ENCODE results near the gene KIF26B. TPM values are rescaled to one million over a fixed set of nuclear protein-coding genes. Genes with fewer than 3 reads are reported as not detected.
A peak's percentile ranks its signal among the peaks of the same experiment; 100 is the strongest.

Gene KIF26B
- polyA plus RNA-seq, 1 of the 3 experiments (the other 2 are of a cell fraction): 2.6 TPM

DNA sequence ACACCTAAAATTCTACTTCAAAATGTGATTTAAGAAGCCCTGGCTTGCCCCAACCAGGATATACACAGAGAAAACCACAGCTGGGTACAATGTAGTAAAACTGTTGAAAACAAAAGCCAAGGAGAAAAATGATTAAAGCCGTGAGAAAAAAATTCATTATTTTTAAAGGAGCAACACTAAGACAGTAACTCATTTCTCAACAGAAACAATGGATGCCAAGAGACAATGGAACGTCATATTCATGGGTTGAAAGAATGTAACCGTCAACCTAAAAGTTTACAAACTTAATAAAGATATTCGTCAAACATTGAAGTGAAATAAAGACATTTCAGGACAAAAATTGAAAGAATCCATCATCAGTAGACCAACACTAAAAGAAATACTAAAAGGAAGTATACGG is 340.9 kb downstream of the KIF26B start:
- Histone ChIP-seq H3K27ac (ENCODE audit: low read depth in 2 of 2, low read length in 1 of 2) (no peak overlapping the region), H3K27me3 (ENCODE audit: insufficient read depth) (no peaks in the 10 kb centered on the region), H3K79me2 (ENCODE audit: insufficient read depth) (no peaks in the 10 kb centered on the region), H3K4me1 (ENCODE audit: control insufficient read depth in 1 of 2, insufficient read depth in 2 of 2, low read depth in 1 of 2, low read length in 1 of 2) (peaks cover 0 to 9% of the 10 kb centered on the region in 2 experiments; a peak in 1 of 4 replicates), H2AFZ (ENCODE audit: low read depth) (no peak overlapping the region), H3K9me3 (0 out of 2 replicates have a peak, but pooled peaks cover 5% of the 10 kb centered on the region), H3K9me2 (no peaks in the 10 kb centered on the region), H3K36me3 (replicated peaks in 1 of 2; ENCODE audit: control insufficient read depth in 1 of 2, insufficient read depth in 2 of 2, low read length in 1 of 2) (peaks cover 0 to 7% of the 10 kb centered on the region in 2 experiments), H3F3A (replicated peaks; ENCODE audit: insufficient read depth) (peaks cover 8% of the 10 kb centered on the region), H3K9ac (no peak overlapping the region), H3K4me2 (no peak overlapping the region), H4K20me1 (ENCODE audit: insufficient read depth) (0 out of 2 replicates have a peak, but pooled peaks cover 3% of the 10 kb centered on the region), H3K4me3 (ENCODE audit: low read depth in 2 of 2, low read length in 1 of 2) (no peak overlapping the region; a peak in 1 of 4 replicates)
- TF ChIP-seq ELF1 (IDR thresholded peaks at IDR 0.05): no peak
- TF ChIP-seq MEF2A (IDR thresholded peaks at IDR 0.05; ENCODE audit: borderline replicate concordance, low read depth): no peak
- TF ChIP-seq, protein P1, sequence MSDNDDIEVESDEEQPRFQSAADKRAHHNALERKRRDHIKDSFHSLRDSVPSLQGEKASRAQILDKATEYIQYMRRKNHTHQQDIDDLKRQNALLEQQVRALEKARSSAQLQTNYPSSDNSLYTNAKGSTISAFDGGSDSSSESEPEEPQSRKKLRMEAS (IDR thresholded peaks at IDR 0.05; ENCODE audit: low read depth): no peak
- TF ChIP-seq RCOR1 (IDR thresholded peaks at IDR 0.05; ENCODE audit: low read length): no peak
- TF ChIP-seq RXRA (IDR thresholded peaks at IDR 0.05; ENCODE audit: borderline replicate concordance, low read depth): no peak
- no peak for TF ChIP-seq FOSL2 (IDR thresholded peaks at IDR 0.05; ENCODE audit: borderline replicate concordance, low read depth)
- TF ChIP-seq TCF12 (IDR thresholded peaks at IDR 0.05): no peak
- TF ChIP-seq, protein P2, sequence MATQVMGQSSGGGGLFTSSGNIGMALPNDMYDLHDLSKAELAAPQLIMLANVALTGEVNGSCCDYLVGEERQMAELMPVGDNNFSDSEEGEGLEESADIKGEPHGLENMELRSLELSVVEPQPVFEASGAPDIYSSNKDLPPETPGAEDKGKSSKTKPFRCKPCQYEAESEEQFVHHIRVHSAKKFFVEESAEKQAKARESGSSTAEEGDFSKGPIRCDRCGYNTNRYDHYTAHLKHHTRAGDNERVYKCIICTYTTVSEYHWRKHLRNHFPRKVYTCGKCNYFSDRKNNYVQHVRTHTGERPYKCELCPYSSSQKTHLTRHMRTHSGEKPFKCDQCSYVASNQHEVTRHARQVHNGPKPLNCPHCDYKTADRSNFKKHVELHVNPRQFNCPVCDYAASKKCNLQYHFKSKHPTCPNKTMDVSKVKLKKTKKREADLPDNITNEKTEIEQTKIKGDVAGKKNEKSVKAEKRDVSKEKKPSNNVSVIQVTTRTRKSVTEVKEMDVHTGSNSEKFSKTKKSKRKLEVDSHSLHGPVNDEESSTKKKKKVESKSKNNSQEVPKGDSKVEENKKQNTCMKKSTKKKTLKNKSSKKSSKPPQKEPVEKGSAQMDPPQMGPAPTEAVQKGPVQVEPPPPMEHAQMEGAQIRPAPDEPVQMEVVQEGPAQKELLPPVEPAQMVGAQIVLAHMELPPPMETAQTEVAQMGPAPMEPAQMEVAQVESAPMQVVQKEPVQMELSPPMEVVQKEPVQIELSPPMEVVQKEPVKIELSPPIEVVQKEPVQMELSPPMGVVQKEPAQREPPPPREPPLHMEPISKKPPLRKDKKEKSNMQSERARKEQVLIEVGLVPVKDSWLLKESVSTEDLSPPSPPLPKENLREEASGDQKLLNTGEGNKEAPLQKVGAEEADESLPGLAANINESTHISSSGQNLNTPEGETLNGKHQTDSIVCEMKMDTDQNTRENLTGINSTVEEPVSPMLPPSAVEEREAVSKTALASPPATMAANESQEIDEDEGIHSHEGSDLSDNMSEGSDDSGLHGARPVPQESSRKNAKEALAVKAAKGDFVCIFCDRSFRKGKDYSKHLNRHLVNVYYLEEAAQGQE (IDR thresholded peaks at IDR 0.05; ENCODE audit: low read depth, low read length): no peak
- TF ChIP-seq EZH2phosphoT487 (IDR thresholded peaks at IDR 0.05; ENCODE audit: borderline replicate concordance, low read depth): no peak
- no peak for TF ChIP-seq TEAD4 (IDR thresholded peaks at IDR 0.05; ENCODE audit: borderline replicate concordance, insufficient read depth)
- TF ChIP-seq FOXM1 (IDR thresholded peaks at IDR 0.05; ENCODE audit: low read depth): no peak
- TF ChIP-seq FOXJ3 (CRISPR knock-in tag; IDR thresholded peaks at IDR 0.05): no peak
- no peak for TF ChIP-seq GABPA (IDR thresholded peaks at IDR 0.05; ENCODE audit: low read depth)
- no peak for DNase-seq
- WGBS (ENCODE audit: low lambda C conversion rate): 78% methylated on average over 5 of the region's 5 CpGs
- ChIA-PET CTCF (no interaction called here), POLR2A (no interaction called here)

DNA sequence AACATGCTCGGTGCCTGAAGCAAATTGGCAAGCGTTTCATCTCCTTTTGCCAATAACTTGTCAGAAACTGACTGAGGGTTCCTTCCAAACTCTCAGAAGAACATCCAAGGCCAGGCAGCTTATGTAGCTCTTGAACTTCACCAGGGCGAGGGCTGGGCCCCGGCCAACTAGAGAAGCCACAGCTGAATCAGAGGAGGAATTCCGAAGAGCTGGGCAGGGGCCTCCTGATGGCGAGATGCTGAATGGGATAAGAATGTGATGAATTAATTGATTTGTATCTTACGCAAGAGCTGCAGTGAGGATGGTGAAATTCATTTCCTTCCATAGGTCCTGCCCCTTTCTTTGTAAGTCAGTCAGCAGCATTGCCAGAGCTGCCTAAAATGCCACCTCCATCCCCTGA is 345.8 kb downstream of the KIF26B start:
- 58% methylated on average over 7 of the region's 7 CpGs for WGBS (ENCODE audit: low lambda C conversion rate)
- ChIA-PET CTCF (interaction anchor here (1.1 kb wide), 1 partner anchor 80 kb away, joined by 3 read pairs; no protein-coding TSS in a partner anchor), POLR2A (no interaction called here)
- H3K79me2 ChIP-seq (ENCODE audit: insufficient read depth): no peaks in the 10 kb centered on the region
- no peaks in the 10 kb centered on the region for H3K9me3 ChIP-seq
- no peaks in the 10 kb centered on the region for H3K27me3 ChIP-seq (ENCODE audit: insufficient read depth)
- H3K27ac ChIP-seq (ENCODE audit: low read depth in 2 of 2, low read length in 1 of 2): peak overlapping the region in 1 of 2 experiments; percentile 25; a peak in 1 of 4 replicates
- peaks cover 5% of the 10 kb centered on the region for H3F3A ChIP-seq (replicated peaks; ENCODE audit: insufficient read depth)
- no peak overlapping the region for H2AFZ ChIP-seq (ENCODE audit: low read depth)
- peak; percentile 84 for TF ChIP-seq NFIC (IDR thresholded peaks at IDR 0.05; ENCODE audit: borderline replicate concordance)
- TF ChIP-seq FOSL2 (IDR thresholded peaks at IDR 0.05; ENCODE audit: borderline replicate concordance, low read depth): peak; percentile 30; the same call in 1 of the 2 replicates
- TF ChIP-seq, protein P3, sequence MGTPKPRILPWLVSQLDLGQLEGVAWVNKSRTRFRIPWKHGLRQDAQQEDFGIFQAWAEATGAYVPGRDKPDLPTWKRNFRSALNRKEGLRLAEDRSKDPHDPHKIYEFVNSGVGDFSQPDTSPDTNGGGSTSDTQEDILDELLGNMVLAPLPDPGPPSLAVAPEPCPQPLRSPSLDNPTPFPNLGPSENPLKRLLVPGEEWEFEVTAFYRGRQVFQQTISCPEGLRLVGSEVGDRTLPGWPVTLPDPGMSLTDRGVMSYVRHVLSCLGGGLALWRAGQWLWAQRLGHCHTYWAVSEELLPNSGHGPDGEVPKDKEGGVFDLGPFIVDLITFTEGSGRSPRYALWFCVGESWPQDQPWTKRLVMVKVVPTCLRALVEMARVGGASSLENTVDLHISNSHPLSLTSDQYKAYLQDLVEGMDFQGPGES (IDR thresholded peaks at IDR 0.05; ENCODE audit: low read depth, low read length): no peak
- peak; percentile 69 for TF ChIP-seq TCF12 (IDR thresholded peaks at IDR 0.05)
- TF ChIP-seq GATA2 (CRISPR knock-in tag; IDR thresholded peaks at IDR 0.05): no peak
- TF ChIP-seq JUND (IDR thresholded peaks at IDR 0.05): peak; percentile 62; the same call in 1 of the 2 replicates
- TF ChIP-seq, protein P4, sequence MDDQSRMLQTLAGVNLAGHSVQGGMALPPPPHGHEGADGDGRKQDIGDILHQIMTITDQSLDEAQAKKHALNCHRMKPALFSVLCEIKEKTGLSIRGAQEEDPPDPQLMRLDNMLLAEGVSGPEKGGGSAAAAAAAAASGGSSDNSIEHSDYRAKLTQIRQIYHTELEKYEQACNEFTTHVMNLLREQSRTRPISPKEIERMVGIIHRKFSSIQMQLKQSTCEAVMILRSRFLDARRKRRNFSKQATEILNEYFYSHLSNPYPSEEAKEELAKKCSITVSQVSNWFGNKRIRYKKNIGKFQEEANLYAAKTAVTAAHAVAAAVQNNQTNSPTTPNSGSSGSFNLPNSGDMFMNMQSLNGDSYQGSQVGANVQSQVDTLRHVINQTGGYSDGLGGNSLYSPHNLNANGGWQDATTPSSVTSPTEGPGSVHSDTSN (IDR thresholded peaks at IDR 0.05): peak; percentile 64
- TF ChIP-seq EP300 (IDR thresholded peaks at IDR 0.05; ENCODE audit: borderline replicate concordance in 1 of 2, low read depth in 1 of 2, low read length in 1 of 2): peak in 1 of 2 experiments; percentile 46; a peak in 1 of 4 replicates
- H3K9ac ChIP-seq: no peak overlapping the region
- H3K9me2 ChIP-seq: no peaks in the 10 kb centered on the region
- no peak for DNase-seq
- H3K4me1 ChIP-seq (ENCODE audit: control insufficient read depth in 1 of 2, insufficient read depth in 2 of 2, low read depth in 1 of 2, low read length in 1 of 2): peaks cover 0 to 12% of the 10 kb centered on the region in 2 experiments; a peak in 1 of 4 replicates
- no peak overlapping the region for H3K4me3 ChIP-seq (ENCODE audit: low read depth in 2 of 2, low read length in 1 of 2)
- no peak overlapping the region for H3K4me2 ChIP-seq
- H3K36me3 ChIP-seq (replicated peaks in 1 of 2; ENCODE audit: control insufficient read depth in 1 of 2, insufficient read depth in 2 of 2, low read length in 1 of 2): peaks cover 0 to 5% of the 10 kb centered on the region in 2 experiments
- 0 out of 2 replicates have a peak, but pooled peaks cover 3% of the 10 kb centered on the region for H4K20me1 ChIP-seq (ENCODE audit: insufficient read depth)

Data from SK-N-SH (cell line).